PFSK-1 (cell line): ENCODE results near the gene CYP27A1.

ENCODE experiments used
- FOXP2 ChIP-seq: optimal IDR thresholded peaks from 2 replicates; pipeline ENCODE3; 2011; ENCODE audit warnings: borderline replicate concordance, control low read depth, inconsistent platforms; ENCODE audit not compliant: insufficient read depth; ENCODE audit errors: extremely low read length, extremely low read depth
- POLR2AphosphoS5 ChIP-seq: IDR thresholded peaks from 2 replicates; pipeline ENCODE4 v1.6.1; 2012; ENCODE audit warnings: low read depth, mild to moderate bottlenecking, control low read depth, low read length, moderate library complexity
- SIN3A ChIP-seq: IDR thresholded peaks from 2 replicates; pipeline ENCODE4 v1.6.1; 2012; ENCODE audit warnings: mild to moderate bottlenecking, low read length, moderate library complexity, borderline replicate concordance; ENCODE audit not compliant: insufficient read depth
- TAF1 ChIP-seq: IDR thresholded peaks from 2 replicates; pipeline ENCODE4 v1.6.1; 2012; ENCODE audit warnings: low read length, control low read depth, borderline replicate concordance; ENCODE audit not compliant: insufficient read depth
- TF ChIP-seq, protein P1 (sequence below), 2 experiments: IDR thresholded peaks; 2 replicates each; pipeline versions ENCODE4 v1.6.1 to v1.8.0; 2011 to 2012; ENCODE audit warnings: low read depth in 2 of 2, low read length in 2 of 2, control low read depth in 1 of 2, inconsistent platforms in 1 of 2, mild to moderate bottlenecking in 1 of 2, moderate library complexity in 1 of 2; ENCODE audit not compliant: insufficient read depth in 1 of 2

The CYP27A1 gene

DNA sequence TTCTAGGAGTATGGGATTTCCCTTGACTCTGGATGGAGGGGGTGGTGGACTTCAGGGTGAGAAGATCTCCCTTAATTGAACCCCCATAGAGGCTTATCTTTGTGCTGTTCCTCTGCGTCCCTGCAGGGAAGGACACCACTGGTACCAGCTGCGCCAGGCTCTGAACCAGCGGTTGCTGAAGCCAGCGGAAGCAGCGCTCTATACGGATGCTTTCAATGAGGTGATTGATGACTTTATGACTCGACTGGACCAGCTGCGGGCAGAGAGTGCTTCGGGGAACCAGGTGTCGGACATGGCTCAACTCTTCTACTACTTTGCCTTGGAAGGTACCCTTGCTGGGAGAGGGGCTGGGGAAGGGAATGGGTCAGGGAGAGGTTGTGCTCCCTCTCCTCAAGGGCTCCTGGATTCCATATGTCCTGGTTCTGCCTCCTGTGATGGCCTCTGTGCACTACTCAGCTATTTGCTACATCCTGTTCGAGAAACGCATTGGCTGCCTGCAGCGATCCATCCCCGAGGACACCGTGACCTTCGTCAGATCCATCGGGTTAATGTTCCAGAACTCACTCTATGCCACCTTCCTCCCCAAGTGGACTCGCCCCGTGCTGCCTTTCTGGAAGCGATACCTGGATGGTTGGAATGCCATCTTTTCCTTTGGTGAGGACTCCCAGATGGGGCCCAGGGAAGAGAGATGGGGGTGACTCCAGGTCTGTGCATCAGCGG, 30.3 kb downstream of the CYP27A1 start:
- TF ChIP-seq SIN3A (no peak), FOXP2 (no peak)
- TF ChIP-seq, protein P1, sequence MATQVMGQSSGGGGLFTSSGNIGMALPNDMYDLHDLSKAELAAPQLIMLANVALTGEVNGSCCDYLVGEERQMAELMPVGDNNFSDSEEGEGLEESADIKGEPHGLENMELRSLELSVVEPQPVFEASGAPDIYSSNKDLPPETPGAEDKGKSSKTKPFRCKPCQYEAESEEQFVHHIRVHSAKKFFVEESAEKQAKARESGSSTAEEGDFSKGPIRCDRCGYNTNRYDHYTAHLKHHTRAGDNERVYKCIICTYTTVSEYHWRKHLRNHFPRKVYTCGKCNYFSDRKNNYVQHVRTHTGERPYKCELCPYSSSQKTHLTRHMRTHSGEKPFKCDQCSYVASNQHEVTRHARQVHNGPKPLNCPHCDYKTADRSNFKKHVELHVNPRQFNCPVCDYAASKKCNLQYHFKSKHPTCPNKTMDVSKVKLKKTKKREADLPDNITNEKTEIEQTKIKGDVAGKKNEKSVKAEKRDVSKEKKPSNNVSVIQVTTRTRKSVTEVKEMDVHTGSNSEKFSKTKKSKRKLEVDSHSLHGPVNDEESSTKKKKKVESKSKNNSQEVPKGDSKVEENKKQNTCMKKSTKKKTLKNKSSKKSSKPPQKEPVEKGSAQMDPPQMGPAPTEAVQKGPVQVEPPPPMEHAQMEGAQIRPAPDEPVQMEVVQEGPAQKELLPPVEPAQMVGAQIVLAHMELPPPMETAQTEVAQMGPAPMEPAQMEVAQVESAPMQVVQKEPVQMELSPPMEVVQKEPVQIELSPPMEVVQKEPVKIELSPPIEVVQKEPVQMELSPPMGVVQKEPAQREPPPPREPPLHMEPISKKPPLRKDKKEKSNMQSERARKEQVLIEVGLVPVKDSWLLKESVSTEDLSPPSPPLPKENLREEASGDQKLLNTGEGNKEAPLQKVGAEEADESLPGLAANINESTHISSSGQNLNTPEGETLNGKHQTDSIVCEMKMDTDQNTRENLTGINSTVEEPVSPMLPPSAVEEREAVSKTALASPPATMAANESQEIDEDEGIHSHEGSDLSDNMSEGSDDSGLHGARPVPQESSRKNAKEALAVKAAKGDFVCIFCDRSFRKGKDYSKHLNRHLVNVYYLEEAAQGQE (IDR thresholded peaks at IDR 0.05; ENCODE audit: insufficient read depth in 1 of 2, low read depth in 2 of 2, low read length in 2 of 2) = no peak

DNA sequence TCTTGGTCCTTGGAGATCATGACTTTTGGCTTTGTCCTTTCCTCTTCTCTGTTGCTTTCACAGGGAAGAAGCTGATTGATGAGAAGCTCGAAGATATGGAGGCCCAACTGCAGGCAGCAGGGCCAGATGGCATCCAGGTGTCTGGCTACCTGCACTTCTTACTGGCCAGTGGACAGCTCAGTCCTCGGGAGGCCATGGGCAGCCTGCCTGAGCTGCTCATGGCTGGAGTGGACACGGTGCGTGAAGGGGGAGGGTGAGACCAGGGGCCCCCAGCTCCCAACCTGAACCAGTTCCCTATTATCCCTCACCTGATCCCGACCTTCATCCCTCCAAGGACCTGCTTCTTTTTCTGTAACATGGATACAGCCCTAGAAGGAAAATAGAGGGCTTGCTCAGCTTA, 30.9 kb downstream of the CYP27A1 start:
- no peak for TF ChIP-seq POLR2AphosphoS5
- TF ChIP-seq SIN3A = no peak
- TF ChIP-seq, protein P1 (IDR thresholded peaks at IDR 0.05; ENCODE audit: insufficient read depth in 1 of 2, low read depth in 2 of 2, low read length in 2 of 2) = no peak
- TF ChIP-seq TAF1 = no peak
- no peak for TF ChIP-seq FOXP2

DNA sequence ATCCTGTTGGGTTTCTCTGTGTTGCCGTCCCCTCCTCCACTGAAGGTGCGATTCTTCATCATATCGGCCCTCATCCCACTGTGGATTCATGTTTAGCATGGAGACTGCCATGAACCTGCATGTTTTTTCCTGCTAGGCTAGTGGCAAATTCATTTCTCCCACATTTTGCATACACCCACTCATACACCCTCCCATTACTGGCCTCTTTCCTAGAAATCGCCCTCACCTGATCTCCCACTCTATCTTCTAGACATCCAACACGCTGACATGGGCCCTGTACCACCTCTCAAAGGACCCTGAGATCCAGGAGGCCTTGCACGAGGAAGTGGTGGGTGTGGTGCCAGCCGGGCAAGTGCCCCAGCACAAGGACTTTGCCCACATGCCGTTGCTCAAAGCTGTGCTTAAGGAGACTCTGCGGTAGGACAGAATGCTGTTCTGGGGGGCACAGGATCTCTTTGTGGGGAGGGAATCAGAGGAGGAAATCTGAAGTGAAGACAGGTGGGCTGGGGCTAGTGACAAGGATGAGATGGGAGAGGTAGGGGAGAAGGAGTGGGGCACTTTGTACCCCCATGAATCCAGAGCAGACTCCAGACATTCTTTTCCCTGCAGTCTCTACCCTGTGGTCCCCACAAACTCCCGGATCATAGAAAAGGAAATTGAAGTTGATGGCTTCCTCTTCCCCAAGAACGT, 32.0 kb downstream of the CYP27A1 start:
- TF ChIP-seq POLR2AphosphoS5 (no peak), TAF1 (no peak), SIN3A (no peak), FOXP2 (no peak)
- TF ChIP-seq, protein P1 (IDR thresholded peaks at IDR 0.05; ENCODE audit: insufficient read depth in 1 of 2, low read depth in 2 of 2, low read length in 2 of 2) = no peak

DNA sequence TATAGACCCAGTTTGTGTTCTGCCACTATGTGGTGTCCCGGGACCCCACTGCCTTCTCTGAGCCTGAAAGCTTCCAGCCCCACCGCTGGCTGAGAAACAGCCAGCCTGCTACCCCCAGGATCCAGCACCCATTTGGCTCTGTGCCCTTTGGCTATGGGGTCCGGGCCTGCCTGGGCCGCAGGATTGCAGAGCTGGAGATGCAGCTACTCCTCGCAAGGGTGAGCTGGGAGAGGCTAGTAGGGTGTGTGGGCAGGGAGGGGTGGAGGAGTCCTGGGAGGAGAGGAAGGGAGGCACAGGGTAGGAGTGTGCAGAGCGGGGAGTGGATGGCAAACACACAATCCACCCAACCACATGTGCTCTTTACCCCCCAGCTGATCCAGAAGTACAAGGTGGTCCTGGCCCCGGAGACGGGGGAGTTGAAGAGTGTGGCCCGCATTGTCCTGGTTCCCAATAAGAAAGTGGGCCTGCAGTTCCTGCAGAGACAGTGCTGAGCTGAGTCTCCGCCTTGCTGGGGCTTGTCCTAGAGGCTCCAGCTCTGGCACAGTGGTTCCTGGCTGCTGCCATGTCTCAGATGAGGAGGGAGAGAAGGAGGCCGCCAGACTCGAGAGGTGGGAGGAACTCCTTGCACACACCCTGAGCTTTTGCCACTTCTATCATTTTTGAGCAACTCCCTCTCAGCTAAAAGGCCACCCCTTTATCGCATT, 32.7 kb downstream of the CYP27A1 start:
- TF ChIP-seq SIN3A (no peak), FOXP2 (no peak), POLR2AphosphoS5 (no peak), TAF1 (no peak)
- TF ChIP-seq, protein P1 (IDR thresholded peaks at IDR 0.05; ENCODE audit: insufficient read depth in 1 of 2, low read depth in 2 of 2, low read length in 2 of 2) = no peak
